ENCODE measurements around the gene NOTCH1.

DNA sequence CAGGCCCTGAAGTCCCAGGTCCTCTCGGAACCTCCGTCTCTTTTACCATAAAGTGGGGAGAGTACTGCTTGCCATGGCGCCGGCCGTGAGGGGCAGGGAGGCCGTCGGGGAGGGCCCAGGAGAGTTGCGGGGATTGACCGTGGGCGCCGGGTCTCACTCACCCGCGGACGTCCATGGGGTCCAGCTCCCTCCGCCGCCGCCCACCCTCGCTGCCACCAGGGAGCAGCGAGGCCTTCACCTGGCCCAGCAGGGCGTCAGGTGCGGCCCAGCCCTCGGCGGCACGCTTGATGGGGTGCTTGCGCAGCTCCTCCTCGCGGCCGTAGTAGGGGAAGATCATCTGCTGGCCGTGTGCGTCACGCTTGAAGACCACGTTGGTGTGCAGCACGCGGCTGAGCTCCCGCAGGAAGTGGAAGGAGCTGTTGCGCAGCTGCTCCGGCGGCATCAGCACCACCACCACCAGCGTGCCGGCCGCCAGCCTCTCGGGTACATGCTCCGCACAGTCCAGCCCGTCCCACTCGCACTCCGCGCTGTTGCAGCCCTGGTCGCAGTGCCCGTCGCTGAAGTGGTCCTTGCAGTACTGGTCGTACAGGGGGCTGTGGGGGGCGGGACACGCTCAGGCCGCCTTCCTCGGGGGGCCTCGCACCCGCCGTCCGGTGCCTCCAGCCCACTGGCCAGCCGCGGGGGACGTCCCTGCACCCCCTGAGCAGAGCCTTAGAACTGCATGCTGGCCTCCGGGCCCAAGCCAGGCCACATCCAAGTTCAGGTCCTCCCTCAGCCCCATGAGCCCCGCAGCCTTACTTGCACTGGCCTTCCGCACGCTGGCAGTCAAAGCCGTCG lies 41.1 kb downstream of the NOTCH1 start:
- no peak for TF ChIP-seq CTCF (IDR thresholded peaks at IDR 0.05; ENCODE audit: low read length)
- no peak for TF ChIP-seq EZH2 (optimal IDR thresholded peaks at IDR 0.05; ENCODE audit: low read depth, low read length)
